Activated CD4-positive, alpha-beta T cell treated with anti-CD3 and anti-CD28 coated beads, Interleukin-2, Interleukin-4, amounts not matched to agents 100 ng/mL and 50 ng/mL, durations not matched to agents 16 hours and 8 hours (primary cell): ENCODE data around the gene NASP.

ENCODE experiments used
- DNase-seq: peaks from one replicate; pipeline ENCODE4 v3.0.0-alpha.2; 2020; ENCODE audit warnings: low spot score

NASP gene, protein sequence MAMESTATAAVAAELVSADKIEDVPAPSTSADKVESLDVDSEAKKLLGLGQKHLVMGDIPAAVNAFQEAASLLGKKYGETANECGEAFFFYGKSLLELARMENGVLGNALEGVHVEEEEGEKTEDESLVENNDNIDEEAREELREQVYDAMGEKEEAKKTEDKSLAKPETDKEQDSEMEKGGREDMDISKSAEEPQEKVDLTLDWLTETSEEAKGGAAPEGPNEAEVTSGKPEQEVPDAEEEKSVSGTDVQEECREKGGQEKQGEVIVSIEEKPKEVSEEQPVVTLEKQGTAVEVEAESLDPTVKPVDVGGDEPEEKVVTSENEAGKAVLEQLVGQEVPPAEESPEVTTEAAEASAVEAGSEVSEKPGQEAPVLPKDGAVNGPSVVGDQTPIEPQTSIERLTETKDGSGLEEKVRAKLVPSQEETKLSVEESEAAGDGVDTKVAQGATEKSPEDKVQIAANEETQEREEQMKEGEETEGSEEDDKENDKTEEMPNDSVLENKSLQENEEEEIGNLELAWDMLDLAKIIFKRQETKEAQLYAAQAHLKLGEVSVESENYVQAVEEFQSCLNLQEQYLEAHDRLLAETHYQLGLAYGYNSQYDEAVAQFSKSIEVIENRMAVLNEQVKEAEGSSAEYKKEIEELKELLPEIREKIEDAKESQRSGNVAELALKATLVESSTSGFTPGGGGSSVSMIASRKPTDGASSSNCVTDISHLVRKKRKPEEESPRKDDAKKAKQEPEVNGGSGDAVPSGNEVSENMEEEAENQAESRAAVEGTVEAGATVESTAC

DNA sequence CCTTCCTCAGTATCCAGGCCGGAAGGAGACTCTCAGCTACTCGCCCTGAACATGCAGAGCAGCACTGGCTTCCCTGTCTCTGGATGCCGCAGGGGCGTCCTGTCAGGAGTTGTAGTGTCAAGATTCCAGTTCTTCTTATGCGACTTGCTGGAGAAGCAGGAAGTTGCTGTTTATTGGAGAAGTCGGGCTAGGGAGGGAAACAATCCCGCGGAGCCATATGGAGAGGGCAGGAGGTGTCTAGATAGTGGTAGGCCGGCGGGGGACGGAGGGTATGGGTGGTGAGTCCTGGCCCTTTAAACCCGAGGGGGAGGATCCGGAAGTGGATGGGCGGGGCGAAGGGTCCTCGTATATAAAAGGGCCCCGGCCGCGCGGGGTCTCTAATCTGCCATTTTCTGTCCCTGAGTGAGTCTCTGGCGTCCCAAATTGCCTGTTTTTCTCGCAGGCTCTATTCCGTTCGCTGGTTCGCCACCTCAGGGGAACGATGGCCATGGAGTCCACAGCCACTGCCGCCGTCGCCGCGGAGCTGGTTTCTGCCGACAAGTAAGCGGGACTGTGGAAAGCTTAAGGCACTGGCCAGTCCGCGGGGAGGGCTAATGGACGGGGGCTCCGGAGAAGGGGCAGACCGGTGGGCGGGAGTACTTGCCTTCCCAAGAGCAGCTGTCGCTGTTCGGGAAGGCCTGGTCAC, at the start of gene NASP:
Gene NASP, plus strand, starts transcription at position 376 of the 685 bp plus-strand sequence. Its CDS starts 106 bp downstream, at position 482.
- DNase-seq = peak; percentile 92

DNA sequence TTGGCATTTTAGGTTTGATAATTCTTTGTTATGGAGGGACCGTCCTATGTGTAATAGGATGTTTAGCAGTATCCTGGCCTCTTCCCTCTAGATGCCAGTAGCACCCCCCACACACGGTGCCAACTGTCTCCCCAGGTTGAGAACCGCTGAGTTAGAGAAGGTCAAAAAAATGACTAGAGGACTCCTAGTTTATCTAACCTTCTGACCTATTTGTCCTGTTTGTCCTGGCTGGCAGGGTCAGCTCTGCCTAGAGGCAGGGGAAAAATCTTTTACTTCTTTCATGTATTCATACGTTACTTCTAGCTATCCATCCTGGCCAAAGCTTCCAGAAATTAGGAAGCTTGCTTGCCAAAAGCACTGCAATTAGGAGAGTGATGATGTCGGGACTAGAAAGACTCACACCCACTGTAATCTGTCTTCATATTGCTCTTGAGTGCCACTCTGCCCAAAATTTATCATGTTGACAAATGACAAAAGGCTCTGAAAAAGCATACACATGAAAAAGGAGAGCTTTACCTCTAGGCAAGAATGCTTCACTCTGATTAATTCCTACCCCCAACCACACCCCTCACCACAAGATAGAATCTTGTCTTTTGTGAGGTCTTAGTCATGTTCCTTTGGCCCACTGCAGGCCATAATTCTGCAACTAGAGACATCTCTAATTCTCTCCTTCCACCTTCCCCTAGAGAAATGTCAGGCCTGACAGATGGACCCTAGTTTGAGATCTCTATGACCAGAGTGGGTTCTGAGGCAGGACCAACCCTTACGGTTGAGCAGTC, 47.7 kb upstream of the NASP start:
- peak; percentile 46 for DNase-seq

DNA sequence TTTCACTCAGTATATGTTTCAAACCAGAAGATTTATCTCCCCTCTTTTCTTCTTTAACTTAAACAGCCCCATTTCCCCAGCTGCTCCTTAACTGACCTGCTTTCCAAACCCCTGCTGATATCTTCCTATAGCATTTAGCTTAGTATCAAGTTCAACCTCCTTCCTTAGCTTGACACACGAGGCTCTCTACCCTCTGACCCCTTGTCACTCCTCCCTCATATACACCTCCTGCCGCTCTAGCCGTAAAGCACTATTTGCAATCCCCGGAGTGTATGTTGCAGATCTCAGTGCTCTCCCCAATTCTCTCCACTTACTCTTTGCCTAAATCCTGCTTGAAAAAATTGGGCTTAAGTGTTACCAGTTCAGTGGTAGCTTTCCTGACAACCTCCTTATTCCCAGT, 47.0 kb upstream of the NASP start:
- DNase-seq = no peak

DNA sequence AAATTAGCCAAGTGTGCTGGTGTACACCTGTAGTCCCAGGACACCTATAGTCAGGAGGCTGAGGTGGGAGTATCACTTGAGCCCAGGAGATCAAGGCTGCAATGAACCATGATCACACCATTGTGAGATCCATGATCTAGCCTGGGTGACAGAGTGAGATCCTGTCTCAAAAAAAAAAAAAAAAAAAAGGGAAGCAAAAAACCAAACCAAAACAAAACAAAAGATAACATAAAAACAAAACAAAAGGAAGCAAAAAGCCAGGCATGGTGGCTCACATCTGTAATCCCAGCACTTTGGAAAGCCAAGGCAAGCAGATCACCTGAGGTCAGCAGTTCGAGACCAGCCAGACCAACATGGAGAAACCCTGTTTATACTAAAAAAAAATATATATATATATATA, 42.6 kb upstream of the NASP start:
- no peak for DNase-seq

DNA sequence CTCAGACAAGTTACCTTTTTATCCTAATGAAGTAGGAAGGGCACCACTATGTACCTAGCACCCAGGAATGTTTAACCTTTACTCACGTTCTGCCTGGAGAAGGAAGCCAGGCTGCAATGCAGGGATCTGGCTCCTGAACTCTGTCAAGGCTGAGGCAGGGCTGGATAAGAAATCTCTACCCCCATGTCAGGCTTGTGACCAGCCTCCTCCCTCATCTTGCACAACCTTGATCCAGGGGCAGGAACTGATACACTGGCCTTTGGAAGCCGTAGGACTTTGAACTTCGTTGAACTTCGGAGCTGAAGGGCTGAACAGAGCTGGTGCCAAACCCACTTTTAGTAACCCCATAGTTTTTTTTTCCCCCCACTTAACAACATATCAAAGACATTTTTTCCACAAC, 41.2 kb upstream of the NASP start:
- no peak for DNase-seq

DNA sequence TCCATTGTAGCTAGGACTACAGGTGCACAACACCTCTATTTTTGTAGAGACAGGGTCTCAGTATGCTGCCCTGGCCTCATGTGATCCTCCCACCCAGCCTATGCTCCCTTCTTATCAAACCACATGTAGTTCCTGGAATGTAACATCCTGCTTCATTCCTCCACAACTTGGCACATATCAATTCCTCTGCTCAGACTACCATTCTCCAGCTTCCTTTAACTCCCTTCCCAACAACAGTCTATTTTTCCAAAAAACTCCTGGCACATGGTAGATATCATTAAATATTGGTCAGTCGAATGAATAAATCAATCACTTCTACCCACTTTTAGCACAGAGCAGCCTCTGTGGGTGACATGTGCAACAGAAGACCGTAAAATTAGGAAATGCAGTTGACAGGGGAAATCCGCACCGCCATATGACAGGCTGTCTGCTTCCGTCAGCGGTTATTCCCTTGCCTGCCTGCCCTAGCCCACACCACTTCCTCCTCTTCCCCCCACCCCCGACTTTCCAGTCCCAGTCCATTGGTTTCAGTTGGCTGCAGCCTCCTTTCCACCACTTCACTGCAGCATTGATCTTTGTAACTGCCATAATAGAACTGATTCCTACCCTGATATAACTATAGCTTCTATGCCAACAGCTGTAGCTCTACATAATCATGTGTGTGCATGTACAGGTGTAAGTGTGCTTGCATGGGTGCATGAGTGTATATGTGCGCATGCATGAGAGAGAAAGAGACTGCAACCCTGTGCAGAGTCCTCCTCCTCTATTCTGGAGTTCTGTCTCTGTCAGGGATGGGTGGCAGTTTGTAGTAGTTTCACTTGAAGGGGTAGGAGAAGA, 40.0 kb upstream of the NASP start:
- DNase-seq = peak; percentile 81

DNA sequence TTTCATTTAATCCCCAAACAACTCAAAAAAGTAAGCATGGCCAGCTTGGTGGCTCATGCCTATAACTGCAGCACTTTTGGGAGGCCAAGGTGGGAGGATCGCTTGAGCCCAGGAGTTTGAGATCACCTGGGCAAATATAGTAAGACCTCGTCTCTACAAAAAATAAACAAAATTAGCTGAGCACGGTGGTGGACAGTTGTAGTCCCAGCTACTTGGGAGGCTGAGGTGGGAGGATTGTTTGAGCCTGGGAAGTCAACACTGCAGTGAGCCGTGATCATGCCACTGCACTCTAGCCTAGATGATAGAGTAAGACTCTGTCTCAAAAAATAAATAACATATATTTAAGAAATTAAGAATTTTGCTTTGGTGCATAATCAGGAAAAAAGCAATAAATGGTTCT, 39.3 kb upstream of the NASP start:
- no peak for DNase-seq

DNA sequence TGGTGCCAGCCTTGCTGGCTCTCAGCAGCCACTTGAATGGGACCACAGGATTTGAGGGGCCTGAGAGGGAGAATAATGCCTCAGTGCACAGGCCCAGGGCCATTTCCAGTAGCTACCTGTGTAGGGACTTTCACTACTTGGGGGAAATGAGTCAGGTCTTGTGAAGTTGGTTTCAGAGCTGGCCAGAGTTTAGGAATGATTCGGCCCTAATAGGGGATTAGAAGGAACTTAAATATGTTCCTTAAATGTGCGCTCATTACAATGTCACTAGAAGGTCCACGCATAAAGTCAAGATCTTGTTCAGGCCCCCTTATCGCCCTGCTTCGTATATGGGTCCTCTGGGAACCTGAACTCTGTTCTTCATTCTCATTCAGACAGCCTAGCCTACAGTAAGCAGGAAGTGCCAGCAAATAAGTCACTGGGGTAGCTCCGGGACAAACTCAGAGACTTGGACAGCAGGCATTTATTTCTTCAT, 38.8 kb upstream of the NASP start:
- peak; percentile 71 for DNase-seq

DNA sequence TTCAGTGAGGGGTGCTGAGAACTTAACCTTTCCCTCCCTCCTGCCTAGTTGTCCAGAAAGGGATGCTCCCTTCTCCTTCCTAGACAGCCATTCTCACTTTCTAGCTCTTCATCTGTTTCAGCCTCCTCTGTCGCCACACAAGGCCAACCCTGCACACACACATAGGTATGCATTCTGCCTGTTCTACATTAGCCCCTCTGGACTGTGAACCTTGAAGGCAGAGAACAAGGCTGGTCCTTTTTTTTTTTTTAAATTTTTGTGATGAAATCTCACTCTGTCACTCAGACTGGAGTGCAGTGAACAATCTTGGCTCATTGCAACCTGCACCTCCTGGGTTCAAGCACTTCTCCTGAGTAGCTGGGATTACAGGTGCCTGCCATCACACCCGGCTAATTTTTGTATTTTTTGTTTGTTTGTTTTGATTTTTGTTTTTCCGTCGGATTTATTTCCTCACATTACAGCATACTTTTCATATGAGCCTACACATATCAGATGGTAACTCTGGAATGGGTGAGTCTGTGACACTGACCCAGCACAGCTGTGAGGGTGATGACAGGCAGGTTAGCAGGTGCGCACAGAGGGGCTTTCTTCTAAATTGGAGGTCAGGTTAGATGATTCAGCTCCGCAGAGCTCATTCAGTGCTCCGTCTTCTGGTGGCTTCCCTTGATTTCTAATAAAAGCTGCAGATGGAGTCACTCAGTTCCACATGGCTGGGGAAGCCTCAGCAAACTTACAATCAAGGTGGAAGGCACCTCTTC, 38.1 kb upstream of the NASP start:
- DNase-seq = no peak

DNA sequence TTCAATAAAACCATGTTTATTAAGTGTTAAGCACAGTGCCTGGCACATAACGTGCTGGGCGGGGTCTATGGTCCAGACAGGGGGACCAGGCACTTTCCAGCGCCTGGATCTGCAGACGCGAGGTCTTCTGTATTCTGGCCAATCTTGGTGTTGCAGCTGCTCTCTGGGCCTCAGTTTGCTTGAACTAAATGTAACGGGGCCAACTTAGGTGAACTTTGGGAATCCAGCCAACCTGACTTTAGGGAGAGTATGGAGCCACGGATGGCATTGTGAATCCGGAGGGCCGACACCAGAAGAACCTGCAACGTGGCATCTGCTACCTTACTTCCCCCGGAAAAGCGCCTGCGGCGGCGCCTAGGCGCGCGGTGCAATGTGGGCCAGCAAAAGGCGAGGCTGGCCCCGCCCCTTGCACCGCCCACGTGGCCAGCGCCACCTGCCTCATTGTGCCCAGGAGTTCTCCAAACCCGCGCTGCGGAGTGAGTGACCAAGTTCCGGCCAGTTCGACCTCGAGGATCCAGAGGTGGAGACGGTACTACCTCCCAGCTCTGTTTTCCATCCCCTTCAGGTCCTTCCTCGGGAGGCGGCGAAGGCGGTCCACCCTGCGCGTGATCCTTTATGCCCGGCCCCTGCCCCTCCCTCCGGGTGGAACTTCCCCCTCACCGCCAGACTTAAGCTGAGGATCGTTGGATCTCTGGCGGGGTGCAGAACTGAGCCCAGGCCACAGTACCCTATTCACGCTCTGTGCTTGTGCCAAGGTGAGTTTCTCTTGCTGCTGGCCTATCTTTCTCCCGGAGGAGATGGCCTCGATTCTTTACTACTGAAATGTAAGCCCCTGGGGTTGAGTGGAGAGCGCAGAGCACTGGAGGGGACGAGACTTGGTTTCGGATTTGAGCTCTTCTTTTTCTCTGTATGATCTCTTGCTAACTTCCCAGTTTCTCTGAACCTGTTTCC, 33.2 kb upstream of the NASP start, which contains the start of gene AKR1A1:
Gene AKR1A1, plus strand, starts transcription at position 426 of the 951 bp plus-strand sequence. CDS start 10,969 bp downstream, outside the sequence.
- peak; percentile 91 for DNase-seq

DNA sequence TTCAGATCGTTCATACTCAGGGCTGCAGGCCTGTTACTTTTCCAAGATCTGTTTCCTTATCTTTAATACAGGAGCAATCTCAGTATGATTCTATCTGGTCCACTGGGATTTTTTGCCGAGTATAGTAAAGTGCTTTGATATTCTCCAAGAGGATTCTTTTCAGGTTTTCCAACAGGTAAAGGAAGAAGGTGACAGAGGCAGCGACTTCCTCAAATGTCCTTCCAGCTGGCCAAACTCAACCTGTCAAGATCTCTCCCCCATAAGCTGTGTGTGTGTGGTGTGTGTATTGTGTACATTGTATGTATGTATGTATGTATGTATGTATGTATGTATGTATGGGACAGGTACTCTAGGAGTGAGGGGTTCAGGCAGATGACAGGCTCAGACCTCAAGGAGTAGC, 32.2 kb upstream of the NASP start:
- no peak for DNase-seq

DNA sequence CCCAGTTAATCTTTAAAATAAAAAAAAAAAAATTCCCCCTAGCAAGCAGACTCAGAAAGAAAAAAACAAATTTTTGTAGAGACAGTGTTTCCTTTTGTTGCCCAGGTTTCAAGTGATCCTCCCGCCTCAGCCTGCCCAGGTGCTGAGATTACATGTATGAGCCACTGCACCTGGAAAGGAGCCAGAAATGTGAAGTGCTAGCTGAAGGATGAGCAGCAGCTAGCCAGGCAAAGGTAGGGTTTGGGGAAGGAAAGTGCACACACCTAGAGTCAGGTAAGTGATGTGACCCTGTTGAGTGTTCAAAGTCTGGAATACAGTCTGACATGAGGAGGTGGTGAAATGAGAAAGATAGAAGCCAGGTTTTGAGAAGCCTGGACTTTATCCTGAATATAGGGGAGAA, 31.5 kb upstream of the NASP start:
- no peak for DNase-seq

DNA sequence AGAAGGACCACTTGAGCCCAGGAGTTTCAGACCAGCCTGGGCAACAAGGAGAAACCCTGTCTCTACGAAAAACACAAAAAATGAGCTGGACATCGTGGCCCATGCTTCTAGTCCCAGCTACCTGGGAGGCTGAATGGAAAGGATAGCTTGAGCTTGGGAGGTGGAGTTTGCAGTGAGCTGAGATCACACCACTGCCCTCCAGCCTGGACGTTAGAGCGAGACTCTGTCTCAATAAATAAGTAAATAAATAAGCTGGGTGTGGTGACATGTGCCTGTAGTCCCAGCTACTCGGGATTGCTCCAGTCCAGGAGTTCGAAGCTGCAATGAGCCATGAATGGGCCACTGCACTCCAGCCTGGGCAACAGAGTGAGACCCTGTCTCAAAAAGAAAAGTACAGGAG, 29.6 kb upstream of the NASP start:
- no peak for DNase-seq

DNA sequence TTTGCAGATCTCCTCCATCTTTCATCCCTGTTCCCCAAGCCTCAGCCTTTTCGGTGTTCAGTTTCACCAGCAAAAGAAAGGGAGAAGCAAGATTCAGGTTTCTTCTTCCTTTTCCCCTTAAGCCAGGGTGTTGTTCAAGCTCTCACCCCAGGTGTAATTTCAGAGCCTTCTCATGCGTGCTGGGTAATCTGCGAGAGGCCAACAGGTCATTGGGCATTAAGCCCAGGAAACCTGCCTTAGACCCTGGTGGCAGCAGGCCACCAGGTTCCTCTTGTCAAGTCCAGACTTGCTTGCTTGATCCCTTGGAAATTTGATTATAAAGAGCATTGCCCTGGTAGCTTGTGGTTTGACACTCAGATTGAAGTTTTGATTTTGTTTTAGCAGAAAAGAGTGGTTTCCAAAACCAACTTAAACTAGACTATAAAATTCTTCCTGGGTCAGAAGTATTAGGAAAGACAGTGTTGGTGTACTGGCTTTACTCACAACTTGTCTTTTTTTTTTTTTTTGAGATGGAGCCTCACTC, 26.4 kb upstream of the NASP start:
- DNase-seq = no peak

DNA sequence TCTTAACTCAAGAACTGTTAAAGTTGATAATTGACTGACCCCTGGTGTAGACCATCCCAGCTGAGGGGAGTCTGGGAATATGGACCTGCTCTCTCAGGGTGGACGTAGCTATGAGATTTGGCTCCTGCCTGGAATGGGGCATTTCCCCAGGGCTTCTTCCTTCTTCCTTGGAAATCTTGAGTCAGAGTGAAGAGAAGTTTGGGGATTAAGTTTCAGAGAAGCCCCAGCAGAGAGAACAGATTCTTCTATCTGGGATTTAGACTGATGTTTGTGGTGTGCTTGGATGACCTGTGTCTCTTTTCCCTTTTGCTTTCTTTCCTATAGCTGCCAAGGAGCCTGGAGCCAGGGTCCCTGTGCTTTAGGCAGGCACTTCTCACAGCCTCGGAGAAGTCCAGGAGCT, 20.0 kb upstream of the NASP start:
- DNase-seq = no peak

DNA sequence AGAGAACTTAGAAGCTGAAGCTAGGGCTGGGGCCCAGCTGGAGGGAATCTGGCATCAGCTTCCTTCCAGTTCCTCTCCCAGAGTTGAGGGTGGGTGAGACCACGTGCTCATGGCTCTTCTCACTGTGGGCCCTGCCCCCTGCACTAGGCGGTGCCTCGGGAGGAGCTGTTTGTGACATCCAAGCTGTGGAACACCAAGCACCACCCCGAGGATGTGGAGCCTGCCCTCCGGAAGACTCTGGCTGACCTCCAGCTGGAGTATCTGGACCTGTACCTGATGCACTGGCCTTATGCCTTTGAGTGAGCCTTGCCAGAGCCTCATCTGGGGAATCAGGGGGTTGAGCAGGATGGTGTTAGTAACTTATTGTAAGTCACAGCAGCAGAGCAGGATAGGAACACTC, 17.1 kb upstream of the NASP start:
- DNase-seq = no peak

DNA sequence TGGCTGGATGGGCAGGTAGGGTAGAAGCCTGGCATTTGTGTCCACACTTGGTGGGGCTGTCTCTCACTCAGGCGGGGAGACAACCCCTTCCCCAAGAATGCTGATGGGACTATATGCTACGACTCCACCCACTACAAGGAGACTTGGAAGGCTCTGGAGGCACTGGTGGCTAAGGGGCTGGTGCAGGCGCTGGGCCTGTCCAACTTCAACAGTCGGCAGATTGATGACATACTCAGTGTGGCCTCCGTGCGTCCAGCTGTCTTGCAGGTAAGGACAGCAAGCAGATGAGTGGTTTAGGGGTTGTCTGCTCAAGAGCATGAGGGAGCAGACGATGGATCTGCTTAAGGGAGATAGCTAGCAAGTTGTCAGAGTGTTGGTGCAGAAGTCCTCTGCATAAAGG, 15.9 kb upstream of the NASP start:
- DNase-seq = no peak

DNA sequence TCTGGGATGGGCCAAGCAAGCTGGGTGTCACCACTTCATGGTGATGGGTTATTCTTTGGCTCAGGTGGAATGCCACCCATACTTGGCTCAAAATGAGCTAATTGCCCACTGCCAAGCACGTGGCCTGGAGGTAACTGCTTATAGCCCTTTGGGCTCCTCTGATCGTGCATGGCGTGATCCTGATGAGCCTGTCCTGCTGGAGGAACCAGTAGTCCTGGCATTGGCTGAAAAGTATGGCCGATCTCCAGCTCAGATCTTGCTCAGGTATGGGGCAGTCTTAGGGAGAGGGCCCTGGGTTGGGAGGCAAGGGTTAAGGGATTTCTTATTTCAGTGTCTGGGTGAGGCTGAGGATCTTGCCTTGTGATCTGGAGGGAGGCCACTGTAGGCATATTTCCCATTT, 15.4 kb upstream of the NASP start:
- DNase-seq = no peak

DNA sequence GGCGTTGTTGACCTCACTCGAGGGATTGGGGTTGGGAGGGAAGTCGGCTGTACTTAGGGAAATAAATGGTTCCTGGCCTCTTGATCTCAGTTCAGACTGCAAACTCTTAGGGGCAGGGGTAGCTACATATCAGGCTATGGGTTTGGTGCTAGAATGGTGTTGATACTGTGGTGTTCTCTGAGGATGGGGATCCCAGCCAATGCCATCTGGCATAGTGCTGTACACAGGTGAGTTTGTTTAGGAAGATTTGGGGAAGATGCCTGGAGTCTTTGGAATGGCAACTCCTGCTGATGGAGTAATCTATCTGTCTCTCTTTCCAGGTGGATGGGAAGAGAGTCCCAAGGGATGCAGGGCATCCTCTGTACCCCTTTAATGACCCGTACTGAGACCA, 14.3 kb upstream of the NASP start:
- no peak for DNase-seq
